ENCODE data around the gene ITGAL. TPM values are rescaled to one million over a fixed set of nuclear protein-coding genes. Genes with fewer than 3 reads are reported as not detected.

Gene ITGAL
- total and polyA plus RNA-seq, 2 of the 8 experiments (the other 6 are each of a cell fraction or from before 2014, with no cell fraction given), result not detected

DNA sequence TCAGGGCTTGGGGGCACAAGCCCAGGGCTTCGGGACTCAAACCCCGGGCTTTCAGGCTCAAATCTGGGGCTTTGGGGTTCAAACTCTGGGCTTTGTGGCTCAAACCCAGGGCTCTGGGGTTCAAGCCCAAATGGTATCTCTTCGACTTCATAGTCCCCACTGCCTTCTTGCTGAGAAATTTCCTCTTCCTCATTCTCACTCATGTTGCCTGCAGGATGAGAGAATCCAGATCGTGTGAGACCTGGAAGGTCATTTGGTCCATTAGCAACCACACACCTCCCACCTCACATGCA lies 53.2 kb downstream of the ITGAL start (continued):
- TF ChIP-seq CHD7 (IDR thresholded peaks at IDR 0.05; ENCODE audit: insufficient replicate concordance, low read length), result no peak
